Astrocyte (in vitro differentiated cells and primary cell): ENCODE measurements around the gene ATXN10.

Experiments used
- CTCF ChIP-seq: IDR thresholded peaks from 2 replicates; pipeline ENCODE4 v1.5.1; 2011; ENCODE audit warnings: low read depth, mild to moderate bottlenecking, inconsistent platforms, low read length, moderate library complexity; ENCODE audit not compliant: insufficient read depth
- EZH2 ChIP-seq: IDR thresholded peaks from 2 replicates; pipeline ENCODE4 v1.6.1; 2012; ENCODE audit warnings: mild to moderate bottlenecking, low read length, inconsistent platforms; ENCODE audit not compliant: insufficient read depth

GRCh38 chr22:45769569-45770210 is 98.1 kb downstream of the ATXN10 start:
- TF ChIP-seq CTCF (no peak), EZH2 (no peak)
